GM12878 (cell line): Measurements from ENCODE around the gene SHISA3. TPM values are rescaled to one million over a fixed set of nuclear protein-coding genes. Genes with fewer than 3 reads are reported as not detected.

ENCODE experiments used
- ATAC-seq: fragments of 200-7000 bp; cut with Tn5 transposase; 3 replicates; pipeline ENCODE4 v1.9.1; 2020; ENCODE audit warnings: mild to moderate bottlenecking, moderate library complexity
- BruUV-seq: library from RNA; stranded (reverse); fragments of 400-500 nt; replicated peaks from 2 replicates; lab custom pipeline; 2021; lab: Mats Ljungman, UMichigan
- CTCF ChIA-PET: fragments of 300-600 bp; sonication (Branson Sonifier 250); formaldehyde crosslinking; extraction: SDS; loops from one replicate; lab custom pipeline; 2021; ENCODE audit warnings: inconsistent platforms; lab: Yijun Ruan, JAX
- POLR2A ChIA-PET: fragments of 350-600 bp; formaldehyde crosslinking; extraction: SDS; loops from one replicate; lab custom pipeline; 2021; ENCODE audit warnings: inconsistent platforms; lab: Charles Lee
- RAD21 ChIA-PET: fragments of 300-600 bp; sonication (Branson Sonifier 250); formaldehyde crosslinking; loops from one replicate; lab custom pipeline; 2023; ENCODE audit warnings: antibody characterized with exemption; ENCODE audit not compliant: unreplicated experiment; lab: Charles Lee
- SMC1A ChIA-PET: fragments of 300-600 bp; sonication (Branson Sonifier 250); formaldehyde crosslinking; loops from one replicate; lab custom pipeline; 2023; ENCODE audit not compliant: unreplicated experiment, uncharacterized antibody; lab: Charles Lee
- DNase-seq: peaks from one replicate; pipeline ENCODE4 v3.0.0-alpha.2; 2011; ENCODE audit warnings: low read depth, low spot score
- FAIRE-seq: peaks from 3 replicates; lab custom pipeline; 2011; peaks lifted over from hg19 to GRCh38; lab: Jason Lieb, UNC
- H2AFZ ChIP-seq: 2 replicates; pipeline ENCODE4 v1.6.0; 2011; ENCODE audit warnings: low read depth, low read length, control low read depth; ENCODE audit not compliant: control insufficient read depth
- H3K27ac ChIP-seq: 2 replicates; pipeline ENCODE4 v1.5.1; 2011; ENCODE audit warnings: control low read depth; ENCODE audit not compliant: control insufficient read depth, insufficient read depth
- H3K27me3 ChIP-seq, 2 experiments: replicated peaks in 1 of 2; 2 replicates each; pipeline versions ENCODE4 v1.6.0 to v1.6.1; 2011; ENCODE audit warnings: low read length in 1 of 2; ENCODE audit not compliant: control insufficient read depth in 2 of 2, insufficient read depth in 2 of 2
- H3K36me3 ChIP-seq, 2 experiments: 2 replicates each; pipeline ENCODE4 v1.5.1; 2011; ENCODE audit warnings: low read length in 1 of 2; ENCODE audit not compliant: control insufficient read depth in 2 of 2, insufficient read depth in 2 of 2
- H3K4me1 ChIP-seq: 2 replicates; pipeline ENCODE4 v1.6.1; 2011; ENCODE audit warnings: mild to moderate bottlenecking, low read length, moderate library complexity, mixed read lengths; ENCODE audit not compliant: control insufficient read depth, insufficient read depth
- H3K4me2 ChIP-seq: 2 replicates; pipeline ENCODE4 v1.6.0; 2011; ENCODE audit warnings: control low read depth; ENCODE audit not compliant: control insufficient read depth, insufficient read depth
- H3K4me3 ChIP-seq: fragments of 200-600 bp; sonication (generic); 2 replicates; pipeline ENCODE4 v1.5.1; 2016
- H3K79me2 ChIP-seq: 2 replicates; pipeline ENCODE4 v1.6.0; 2011; ENCODE audit warnings: low read length; ENCODE audit not compliant: control insufficient read depth, insufficient read depth
- H3K9ac ChIP-seq: 2 replicates; pipeline ENCODE4 v1.8.0; 2011; ENCODE audit warnings: low read length, control low read depth, mixed read lengths; ENCODE audit not compliant: control insufficient read depth, insufficient read depth
- H3K9me3 ChIP-seq: replicated peaks from 3 replicates; pipeline ENCODE4 v1.5.1; 2011; ENCODE audit warnings: mild to moderate bottlenecking, low read length; ENCODE audit not compliant: control insufficient read depth, insufficient read depth
- H4K20me1 ChIP-seq: 2 replicates; pipeline ENCODE4 v1.6.0; 2011; ENCODE audit not compliant: control insufficient read depth, insufficient read depth
- ATF3 ChIP-seq: IDR thresholded peaks from 2 replicates; pipeline ENCODE4 v1.6.1; 2011; ENCODE audit warnings: low read depth, mild to moderate bottlenecking, low read length, moderate library complexity, borderline replicate concordance; ENCODE audit errors: extremely low read depth
- EP300 ChIP-seq, 2 experiments: fragments of 150-350 bp in 1 of 2; IDR thresholded peaks; 2 replicates each; pipeline ENCODE4 v1.6.1; 2011 to 2012; ENCODE audit warnings: low read depth in 2 of 2, low read length in 2 of 2, borderline replicate concordance in 1 of 2, improper control_type of control experiment in 1 of 2, inconsistent platforms in 1 of 2; ENCODE audit not compliant: control insufficient read depth in 1 of 2
- IKZF2 ChIP-seq, 2 experiments: fragments of 450-650 bp; IDR thresholded peaks; 2 replicates each; pipeline ENCODE4 v1.6.1; 2017; ENCODE audit warnings: mild to moderate bottlenecking in 2 of 2, moderate library complexity in 2 of 2
- KDM1A ChIP-seq: fragments of 200-600 bp; sonication (generic); IDR thresholded peaks from 2 replicates; pipeline ENCODE4 v1.6.1; 2016; ENCODE audit warnings: borderline replicate concordance
- MYC ChIP-seq: IDR thresholded peaks from 2 replicates; pipeline ENCODE4 v1.6.1; 2011; ENCODE audit warnings: mild to moderate bottlenecking, low read length, moderate library complexity, inconsistent platforms; ENCODE audit not compliant: insufficient read depth, insufficient replicate concordance, insufficient read length, severe bottlenecking
- NFXL1 ChIP-seq: fragments of 450-650 bp; IDR thresholded peaks from 2 replicates; pipeline ENCODE4 v1.6.1; 2017; ENCODE audit warnings: antibody characterized with exemption, mild to moderate bottlenecking, borderline replicate concordance
- NR2F1 ChIP-seq: fragments of 450-650 bp; conservative IDR thresholded peaks from 2 replicates; pipeline ENCODE4 v1.6.1; 2017; ENCODE audit warnings: mild to moderate bottlenecking
- NRF1 ChIP-seq: conservative IDR thresholded peaks from 2 replicates; pipeline ENCODE4 v1.6.1; 2011; ENCODE audit warnings: mild to moderate bottlenecking, low read depth, low read length, improper control_type of control experiment
- PAX5 ChIP-seq: IDR thresholded peaks from 2 replicates; pipeline ENCODE4 v1.6.1; 2011; ENCODE audit warnings: low read depth, low read length, borderline replicate concordance
- PAX8 ChIP-seq: fragments of 450-650 bp; IDR thresholded peaks from 2 replicates; pipeline ENCODE4 v1.6.1; 2017; ENCODE audit warnings: mild to moderate bottlenecking, moderate library complexity
- RBBP5 ChIP-seq: fragments of 200-600 bp; sonication (generic); conservative IDR thresholded peaks from 2 replicates; pipeline ENCODE4 v1.6.1; 2016
- RELA ChIP-seq: fragments of 450-650 bp; IDR thresholded peaks from 2 replicates; pipeline ENCODE4 v1.8.0; 2014; ENCODE audit warnings: borderline replicate concordance; ENCODE audit not compliant: partially characterized antibody
- SREBF2 ChIP-seq: IDR thresholded peaks from 2 replicates; pipeline ENCODE4 v1.6.1; 2012; ENCODE audit warnings: mild to moderate bottlenecking, low read length
- TCF12 ChIP-seq: IDR thresholded peaks from 2 replicates; pipeline ENCODE4 v1.6.1; 2011; ENCODE audit warnings: low read depth, mild to moderate bottlenecking, low read length
- TCF3 ChIP-seq: IDR thresholded peaks from 2 replicates; pipeline ENCODE4 v1.6.1; 2012; ENCODE audit warnings: low read depth, mild to moderate bottlenecking, low read length, borderline replicate concordance; ENCODE audit not compliant: insufficient read depth
- ZBTB4 ChIP-seq: fragments of 450-650 bp; formaldehyde crosslinking; IDR thresholded peaks from 2 replicates; pipeline ENCODE4 v1.4.0; 2022; ENCODE audit warnings: mild to moderate bottlenecking, moderate library complexity
- ZNF207 ChIP-seq: fragments of 450-650 bp; IDR thresholded peaks from 2 replicates; pipeline ENCODE4 v1.6.1; 2014; ENCODE audit warnings: antibody characterized with exemption, mild to moderate bottlenecking, borderline replicate concordance
- WGBS: methylation state at CpG from one replicate; pipeline ENCODE4 v1.1.6; 2016; ENCODE audit warnings: low lambda C conversion rate; ENCODE audit not compliant: insufficient replicate concordance, insufficient coverage; ENCODE audit errors: missing lambda C conversion rate; 5-methylcytosine and 5-hydroxymethylcytosine counted together
- in situ Hi-C: fragments of 300-500 bp; cut with MboI; formaldehyde crosslinking; loops from 9 replicates; pipeline ENCODE4 v1.14.3; 2018; ENCODE audit warnings: mixed read lengths
- intact Hi-C: fragments of 100-400 bp; cut with micrococcal nuclease; formaldehyde crosslinking; loops from one replicate; pipeline ENCODE4 v1.14.2; 2022; ENCODE audit not compliant: unreplicated experiment
- polyA plus RNA-seq, 11 experiments: library from polyadenylated mRNA; depleted of rRNA in 4 of 11; unstranded in 6 of 11; stranded (reverse) in 5 of 11; fragments of >200 nt; fragmentation: Nextera tagmentation in 4 of 11; fragmentation: Illumina TruSeq in 1 of 11; extraction: Ambion mirVana in 4 of 11; extraction: Trizol in 1 of 11; gene quantifications; 1 replicate in 1 of 11; 2 replicates in 10 of 11; pipeline versions ENCODE4 v1.2.1 to v1.2.3, GENCODE V29; 2011 to 2016; ENCODE audit warnings: inconsistent platforms in 2 of 11, missing spikeins in 2 of 11, low read depth in 1 of 11
- total RNA-seq, 4 experiments: library from RNA; depleted of rRNA in 3 of 4; stranded (reverse); fragments of >200 nt in 3 of 4; fragmentation: Illumina TruSeq in 1 of 4; extraction: Trizol in 1 of 4; gene quantifications; 2 replicates each; pipeline versions ENCODE4 v1.2.1 to v1.2.3, GENCODE V29; 2013 to 2021
- TF ChIP-seq, protein P1 (sequence below): fragments of 450-650 bp; IDR thresholded peaks from 2 replicates; pipeline ENCODE4 v1.6.1; 2016; ENCODE audit warnings: mild to moderate bottlenecking
- TF ChIP-seq, protein P2 (sequence below): IDR thresholded peaks from 2 replicates; pipeline ENCODE4 v1.6.1; 2011; ENCODE audit warnings: borderline replicate concordance, low read depth, mild to moderate bottlenecking, moderate library complexity, low read length; ENCODE audit not compliant: insufficient read depth, poor library complexity, severe bottlenecking

Gene SHISA3
- total and polyA plus RNA-seq, 10 of the 15 experiments (the other 5 are each of a cell fraction or from before 2014, with no cell fraction given) = 0.03 to 7.2 (median 4.4) TPM

- Histone ChIP-seq H3K9me3 (no peaks in the 10 kb centered on the region), H3K4me2 (no peak overlapping the region), H3K4me3 (no peak overlapping the region), H3K27me3 (no peaks in the 10 kb centered on the region), H3K36me3 (no peaks in the 10 kb centered on the region), H3K9ac (no peak overlapping the region), H3K79me2 (no peaks in the 10 kb centered on the region), H3K4me1 (no peaks in the 10 kb centered on the region), H2AFZ (no peak overlapping the region), H3K27ac (no peak overlapping the region), H4K20me1 (no peaks in the 10 kb centered on the region)
- no peak for ATAC-seq
- no TSS peak for BruUV-seq
- POLR2A ChIA-PET = no interaction called here
- SMC1A ChIA-PET = interaction anchor here (1.2 kb wide), 1 partner anchor 20 kb away, joined by 3 read pairs; no protein-coding TSS in a partner anchor
- CTCF ChIA-PET = interaction anchor here (0.5 to 1.9 kb wide), 5 partner anchors 24 to 153 kb away, joined by 3 to 6 read pairs (median 3); no protein-coding TSS in a partner anchor
- in situ Hi-C loops (no loop called here), intact Hi-C loops (no loop called here)
- FAIRE-seq = no peak
- RAD21 ChIA-PET = no interaction called here
- WGBS = 0% methylated on average over 1 of the region's 1 CpG
- DNase-seq = no peak
- TF ChIP-seq ZNF207 (no peak), NFXL1 (no peak), PAX8 (no peak), TCF12 (no peak), ATF3 (no peak), EP300 (IDR thresholded peaks at IDR 0.05; ENCODE audit: borderline replicate concordance in 1 of 2, control insufficient read depth in 1 of 2, low read depth in 2 of 2, low read length in 2 of 2) (no peak), IKZF2 (IDR thresholded peaks at IDR 0.05) (no peak), ZBTB4 (no peak), SREBF2 (no peak), NR2F1 (no peak), TCF3 (no peak), RBBP5 (no peak), KDM1A (no peak), MYC (no peak), PAX5 (no peak), NRF1 (no peak), RELA (no peak)
- TF ChIP-seq, protein P1, sequence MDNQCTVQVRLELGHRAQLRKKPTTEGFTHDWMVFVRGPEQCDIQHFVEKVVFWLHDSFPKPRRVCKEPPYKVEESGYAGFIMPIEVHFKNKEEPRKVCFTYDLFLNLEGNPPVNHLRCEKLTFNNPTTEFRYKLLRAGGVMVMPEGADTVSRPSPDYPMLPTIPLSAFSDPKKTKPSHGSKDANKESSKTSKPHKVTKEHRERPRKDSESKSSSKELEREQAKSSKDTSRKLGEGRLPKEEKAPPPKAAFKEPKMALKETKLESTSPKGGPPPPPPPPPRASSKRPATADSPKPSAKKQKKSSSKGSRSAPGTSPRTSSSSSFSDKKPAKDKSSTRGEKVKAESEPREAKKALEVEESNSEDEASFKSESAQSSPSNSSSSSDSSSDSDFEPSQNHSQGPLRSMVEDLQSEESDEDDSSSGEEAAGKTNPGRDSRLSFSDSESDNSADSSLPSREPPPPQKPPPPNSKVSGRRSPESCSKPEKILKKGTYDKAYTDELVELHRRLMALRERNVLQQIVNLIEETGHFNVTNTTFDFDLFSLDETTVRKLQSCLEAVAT = no peak
- TF ChIP-seq, protein P2, sequence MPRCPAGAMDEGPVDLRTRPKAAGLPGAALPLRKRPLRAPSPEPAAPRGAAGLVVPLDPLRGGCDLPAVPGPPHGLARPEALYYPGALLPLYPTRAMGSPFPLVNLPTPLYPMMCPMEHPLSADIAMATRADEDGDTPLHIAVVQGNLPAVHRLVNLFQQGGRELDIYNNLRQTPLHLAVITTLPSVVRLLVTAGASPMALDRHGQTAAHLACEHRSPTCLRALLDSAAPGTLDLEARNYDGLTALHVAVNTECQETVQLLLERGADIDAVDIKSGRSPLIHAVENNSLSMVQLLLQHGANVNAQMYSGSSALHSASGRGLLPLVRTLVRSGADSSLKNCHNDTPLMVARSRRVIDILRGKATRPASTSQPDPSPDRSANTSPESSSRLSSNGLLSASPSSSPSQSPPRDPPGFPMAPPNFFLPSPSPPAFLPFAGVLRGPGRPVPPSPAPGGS = no peak
These were observed 30.3 kb upstream of the SHISA3 start for GRCh38 chr4:42366959-42367358.
